NCI-H1417 (cell line): ENCODE measurements around the gene SCN8A.

Experiments
- DNase-seq, 3 experiments: peaks; one replicate each; lab custom pipeline; 2025; lab: John Stamatoyannopoulos, UW

The SCN8A gene

GRCh38 chr12:51669996-51670395, 79.0 kb downstream of the SCN8A start:
- DNase-seq, result no peak

GRCh38 chr12:51672334-51672733, 81.3 kb downstream of the SCN8A start:
- no peak for DNase-seq

DNA sequence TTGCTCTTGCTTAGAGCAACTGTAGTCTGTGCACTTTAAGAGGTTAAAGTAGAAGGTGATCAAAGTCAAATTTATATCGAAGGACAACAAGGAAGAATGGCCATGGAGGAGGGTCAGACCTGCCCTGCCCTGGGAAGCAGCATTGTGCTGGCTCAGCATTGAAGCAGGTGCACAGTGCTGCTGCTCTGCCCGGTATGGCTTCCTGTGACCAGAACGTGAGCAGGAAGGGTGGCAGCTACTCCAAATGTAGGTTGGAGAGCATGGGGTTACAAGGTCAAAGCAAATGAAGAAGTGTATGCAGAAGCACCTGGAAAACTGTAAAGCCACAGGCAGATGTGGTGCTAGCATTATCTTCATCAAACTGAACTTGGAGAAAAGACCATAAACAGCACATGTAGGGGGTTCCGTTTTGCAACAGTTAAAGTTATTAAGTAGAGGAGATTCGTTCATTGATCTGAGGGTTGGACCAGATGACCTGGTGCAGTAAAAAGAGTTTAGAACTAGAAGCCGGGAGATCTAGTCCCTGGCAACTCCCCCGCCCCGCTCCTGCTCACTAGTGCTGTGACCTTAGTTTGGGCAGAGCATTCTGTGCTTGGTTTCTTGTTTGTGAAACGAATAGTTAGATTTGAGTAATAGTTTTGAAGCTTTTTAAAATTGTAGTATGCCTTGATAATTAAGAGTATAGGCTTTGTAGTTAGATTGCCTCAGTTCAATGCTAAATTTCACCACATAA, 84.2 kb downstream of the SCN8A start:
- DNase-seq, result no peak

- DNase-seq, result no peak
Measured at GRCh38 chr12:51676875-51677274, 85.8 kb downstream of the SCN8A start.

GRCh38 chr12:51677284-51677968, 86.4 kb downstream of the SCN8A start:
- peak in 1 of 3 experiments; percentile 49 for DNase-seq

- DNase-seq, result peak; percentile 20 to 70 (median 63)
Measured at GRCh38 chr12:51678086-51678724, 87.2 kb downstream of the SCN8A start.

DNA sequence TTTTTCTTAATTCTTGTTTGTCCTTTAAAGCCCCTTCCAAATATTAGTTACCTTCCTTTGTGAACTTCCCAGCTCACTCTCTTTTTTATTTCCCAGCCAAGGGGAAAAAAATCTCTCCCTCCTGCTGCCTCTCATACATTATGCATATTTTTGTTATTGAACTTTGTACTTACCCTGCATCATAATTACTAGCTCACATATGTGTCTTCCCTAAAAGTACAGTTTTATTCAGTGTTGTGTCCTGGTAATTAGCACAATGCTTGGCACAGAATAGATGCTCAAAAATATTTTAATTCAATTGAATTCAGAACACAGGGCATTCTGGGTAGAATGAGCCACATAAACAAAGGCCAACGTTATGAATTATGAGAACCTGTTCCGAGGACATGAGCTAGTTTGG, 91.9 kb downstream of the SCN8A start:
- no peak for DNase-seq

- no peak for DNase-seq
Measured at GRCh38 chr12:51683763-51684357, 92.8 kb downstream of the SCN8A start.

GRCh38 chr12:51686727-51687126, 95.7 kb downstream of the SCN8A start:
- DNase-seq, result no peak

GRCh38 chr12:51687177-51687576, 96.1 kb downstream of the SCN8A start:
- no peak for DNase-seq

DNA sequence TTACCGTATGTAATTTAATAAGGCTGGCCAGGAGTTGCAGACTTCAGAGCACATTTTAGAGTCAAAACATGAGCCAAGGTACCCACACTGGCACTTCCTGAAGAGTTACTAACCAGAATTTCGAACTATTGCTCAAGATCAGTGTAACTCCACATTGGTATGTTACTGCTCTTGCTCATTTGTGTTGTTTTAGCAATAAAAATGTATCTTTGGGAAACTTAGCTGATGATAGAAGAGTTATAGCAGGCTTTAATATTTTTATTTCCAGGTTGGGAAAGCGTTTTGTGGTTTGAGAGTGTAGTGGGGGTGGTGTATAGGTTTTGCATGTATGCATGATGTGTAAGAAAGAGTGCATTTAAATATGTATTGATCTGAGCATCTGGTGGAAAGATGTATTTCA, 96.6 kb downstream of the SCN8A start:
- no peak for DNase-seq

- no peak for DNase-seq
Measured at GRCh38 chr12:51689983-51690382, 99.0 kb downstream of the SCN8A start.

DNA sequence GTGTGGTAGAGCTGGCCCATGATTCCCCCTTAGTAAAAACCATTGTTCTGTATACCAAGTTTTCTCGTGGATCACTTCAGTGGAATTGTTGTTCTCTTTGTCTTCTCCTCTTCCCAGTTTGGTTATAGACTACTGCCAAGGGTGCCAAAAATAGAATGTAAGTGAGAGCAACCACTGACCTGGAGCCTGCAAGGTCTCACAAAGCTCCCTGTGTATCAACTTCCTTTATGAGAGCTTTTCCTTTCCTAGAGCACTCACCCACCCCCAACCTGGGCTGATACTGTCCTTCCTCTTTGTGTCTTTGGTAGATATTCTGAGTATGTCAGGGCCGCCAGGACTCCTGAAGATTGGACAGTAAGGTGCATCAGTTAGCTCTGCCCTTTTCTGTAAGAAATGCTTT, 101.0 kb downstream of the SCN8A start:
- no peak for DNase-seq

- no peak for DNase-seq
Measured at GRCh38 chr12:51693569-51693968, 102.5 kb downstream of the SCN8A start.

DNA sequence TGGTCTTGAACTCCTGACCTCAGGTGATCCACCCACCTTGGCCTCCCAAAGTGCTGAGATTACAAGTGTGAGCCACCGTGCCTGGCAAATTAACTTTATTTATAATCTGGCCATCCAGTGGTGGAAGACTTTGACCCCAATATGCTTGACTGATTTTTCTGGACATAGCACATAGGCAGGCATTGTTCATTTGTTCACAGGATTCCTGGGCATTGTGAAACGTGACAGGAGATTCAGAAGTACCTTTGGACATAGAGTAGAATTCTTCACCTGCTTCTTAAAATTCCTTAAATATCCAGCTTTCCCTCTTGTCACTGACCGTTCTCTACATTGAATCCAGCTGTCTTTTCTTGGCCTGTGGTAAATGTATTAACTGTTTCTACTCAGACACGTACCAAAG, 103.1 kb downstream of the SCN8A start:
- no peak for DNase-seq

GRCh38 chr12:51695241-51696010, 104.4 kb downstream of the SCN8A start:
- no peak for DNase-seq

DNA sequence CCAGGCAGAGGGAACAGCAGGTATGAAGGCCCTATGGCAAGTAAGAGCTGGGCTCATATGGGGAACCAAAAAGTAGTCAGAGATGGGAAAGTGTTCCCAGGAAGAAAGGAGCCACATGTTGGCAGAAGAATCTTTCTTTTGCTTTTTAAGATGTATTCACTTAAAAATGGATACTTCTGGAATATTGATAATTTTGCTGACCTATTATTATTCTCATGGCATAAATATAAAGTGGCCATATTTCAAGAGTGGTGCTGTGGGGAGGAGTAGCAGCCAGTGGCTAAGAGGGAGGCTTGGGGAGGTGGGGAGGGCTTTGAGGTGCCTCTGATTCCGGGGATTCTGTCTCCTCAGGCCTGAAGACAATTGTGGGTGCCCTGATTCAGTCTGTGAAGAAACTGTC, 108.2 kb downstream of the SCN8A start:
- DNase-seq, result no peak

GRCh38 chr12:51700887-51701286, 109.9 kb downstream of the SCN8A start:
- no peak for DNase-seq

DNA sequence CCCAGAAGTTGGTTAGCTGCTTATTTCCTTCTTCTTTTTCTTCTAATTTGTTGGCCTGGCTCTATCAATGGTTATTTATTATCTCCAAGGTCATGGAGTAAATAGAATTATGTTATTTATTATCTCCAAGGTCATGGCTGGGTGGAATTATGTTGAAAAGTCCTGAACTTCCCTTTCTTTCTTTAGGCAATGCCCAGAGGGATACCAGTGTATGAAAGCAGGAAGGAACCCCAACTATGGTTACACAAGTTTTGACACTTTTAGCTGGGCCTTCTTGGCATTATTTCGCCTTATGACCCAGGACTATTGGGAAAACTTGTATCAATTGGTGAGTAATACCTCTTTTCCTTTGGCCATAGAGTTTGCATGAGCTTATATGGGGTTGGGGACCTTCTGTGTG, 111.6 kb downstream of the SCN8A start:
- DNase-seq, result no peak

GRCh38 chr12:51705450-51705849, 114.4 kb downstream of the SCN8A start:
- DNase-seq, result no peak

GRCh38 chr12:51706206-51706605, 115.2 kb downstream of the SCN8A start:
- DNase-seq, result no peak

GRCh38 chr12:51714666-51715065, 123.6 kb downstream of the SCN8A start:
- DNase-seq, result no peak
